Fibroblast of lung (primary cell): ENCODE measurements around the gene POLR2F. TPM values are rescaled to one million over a fixed set of nuclear protein-coding genes. Genes with fewer than 3 reads are reported as not detected.

Experiments
- DNase-seq, 2 donors: peaks; one replicate each; pipeline versions ENCODE4 v3.0.0 to v3.0.0-alpha.2; 2010; ENCODE audit warnings: low read depth in 2 of 2
- H2AFZ ChIP-seq: 2 replicates; pipeline ENCODE4 v1.5.1; 2012; ENCODE audit warnings: low read length, control low read depth, inconsistent platforms
- H3K27ac ChIP-seq: 2 replicates; pipeline ENCODE4 v1.5.1; 2011; ENCODE audit warnings: low read length, control low read depth; ENCODE audit not compliant: insufficient read depth
- H3K27me3 ChIP-seq: 2 replicates; pipeline ENCODE4 v1.5.1; 2011; ENCODE audit warnings: mild to moderate bottlenecking, low read length; ENCODE audit not compliant: control insufficient read depth, insufficient read depth
- H3K36me3 ChIP-seq: 2 replicates; pipeline ENCODE4 v1.5.1; 2011; ENCODE audit warnings: low read length; ENCODE audit not compliant: control insufficient read depth, insufficient read depth
- H3K4me1 ChIP-seq: 2 replicates; pipeline ENCODE4 v1.5.1; 2011; ENCODE audit warnings: low read length; ENCODE audit not compliant: control insufficient read depth, insufficient read depth; ENCODE audit errors: extremely low read depth
- H3K4me2 ChIP-seq: 2 replicates; pipeline ENCODE4 v1.5.1; 2011; ENCODE audit warnings: low read length, control low read depth; ENCODE audit not compliant: insufficient read depth; ENCODE audit errors: extremely low read depth
- H3K4me3 ChIP-seq, 4 experiments: fragments of 200-600 bp in 1 of 4; sonication (generic) in 1 of 4; replicated peaks in 1 of 4; 2 replicates each; pipeline ENCODE4 v1.5.1; 2011 to 2016; ENCODE audit warnings: low read length in 4 of 4, low read depth in 3 of 4, mild to moderate bottlenecking in 3 of 4, control low read depth in 2 of 4, inconsistent platforms in 1 of 4, mixed read lengths in 1 of 4; ENCODE audit not compliant: insufficient read depth in 1 of 4; ENCODE audit errors: control extremely low read depth in 1 of 4
- H3K79me2 ChIP-seq: 2 replicates; pipeline ENCODE4 v1.5.1; 2012; ENCODE audit warnings: mild to moderate bottlenecking, low read length, inconsistent platforms; ENCODE audit not compliant: control insufficient read depth, insufficient read depth
- H3K9ac ChIP-seq: 2 replicates; pipeline ENCODE4 v1.5.1; 2011; ENCODE audit warnings: mild to moderate bottlenecking, low read length, control low read depth; ENCODE audit not compliant: insufficient read depth
- H3K9me3 ChIP-seq: 2 replicates; pipeline ENCODE4 v1.5.1; 2012; ENCODE audit warnings: low read depth, low read length; ENCODE audit not compliant: control insufficient read depth, insufficient read depth
- H4K20me1 ChIP-seq: 2 replicates; pipeline ENCODE4 v1.5.1; 2011; ENCODE audit warnings: low read length; ENCODE audit not compliant: control insufficient read depth, insufficient read depth; ENCODE audit errors: extremely low read depth
- EZH2 ChIP-seq: IDR thresholded peaks from 2 replicates; pipeline ENCODE4 v1.5.1; 2012; ENCODE audit warnings: low read length, control low read depth, mild to moderate bottlenecking; ENCODE audit errors: missing control alignments
- polyA minus RNA-seq: library from RNA; depleted of rRNA, polyadenylated mRNA; stranded (reverse); fragments of >200 nt; gene quantifications from 2 replicates; pipeline ENCODE4 v1.2.3, GENCODE V29; 2011; ENCODE audit warnings: low replicate concordance
- polyA plus RNA-seq, 2 donors: library from polyadenylated mRNA; depleted of rRNA in 1 of 2; stranded (reverse) in 1 of 2; unstranded in 1 of 2; fragments of >200 nt; gene quantifications; 2 replicates each; pipeline ENCODE4 v1.2.1, GENCODE V29; 2011 to 2012; ENCODE audit warnings: missing spikeins in 1 of 2
- total RNA-seq: library from RNA; depleted of rRNA; stranded (reverse); fragments of >200 nt; gene quantifications from 2 replicates; pipeline ENCODE4 v1.2.1, GENCODE V29; 2014
- TF ChIP-seq, protein P1 (sequence below), 2 donors: IDR thresholded peaks in 1 of 2; conservative IDR thresholded peaks in 1 of 2; 1 replicate in 1 of 2; 2 replicates in 1 of 2; pipeline ENCODE4 v1.5.1; 2011 to 2012; ENCODE audit warnings: low read length in 2 of 2, control low read depth in 1 of 2, inconsistent platforms in 1 of 2, low read depth in 1 of 2, mild to moderate bottlenecking in 1 of 2

Gene POLR2F
- total RNA-seq (31.9 and 47.3 TPM in 2 replicates), polyA plus RNA-seq (82.0 and 109 TPM in 2 replicates), polyA minus RNA-seq (32.9 and 33.0 TPM in 2 replicates)
- 131 and 159 TPM in 2 replicates for polyA plus RNA-seq (2012)

DNA sequence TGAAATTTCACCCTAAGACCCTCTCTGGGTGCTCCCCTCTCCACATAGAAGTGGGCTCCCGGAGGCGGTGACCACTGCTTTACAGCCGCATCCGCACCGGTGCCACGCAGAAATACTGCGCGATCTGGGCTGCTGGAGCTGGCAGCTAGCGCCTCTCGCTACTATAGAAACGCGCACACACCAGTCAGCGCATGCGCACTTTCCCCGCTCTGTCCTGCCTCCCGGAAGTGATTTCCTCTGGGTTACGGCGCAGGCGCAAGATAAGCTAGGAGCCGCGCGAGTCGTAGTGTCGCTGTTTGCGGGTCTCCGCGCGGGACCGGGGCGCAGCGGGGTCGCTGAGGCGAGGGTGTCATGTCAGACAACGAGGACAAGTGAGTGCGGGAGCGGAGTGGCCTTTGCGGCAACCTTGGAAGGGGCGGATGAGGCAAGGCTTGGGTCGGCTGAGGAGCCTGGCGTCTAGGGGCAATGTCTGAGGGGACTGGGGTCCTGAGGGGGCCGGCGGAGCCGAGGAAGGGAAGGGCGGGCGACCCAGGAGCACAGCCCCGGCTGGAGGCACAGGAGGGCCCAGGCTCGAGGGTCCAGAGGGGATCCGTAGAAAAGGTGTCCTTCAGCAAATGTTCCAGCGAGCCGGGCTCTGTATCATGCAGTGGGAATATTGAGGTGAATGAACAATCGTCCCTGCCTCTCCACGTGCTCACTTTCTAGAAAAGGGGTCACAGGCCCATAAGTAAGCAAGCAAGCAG lies at the start of gene POLR2F, which contains the start of gene C22orf23:
POLR2F (plus strand) TSS at position 263 of the 743 bp plus-strand sequence; CDS start at position 352, 89 bp downstream.
C22orf23 (minus strand) TSS at position 165 of the 743 bp plus-strand sequence. CDS start 452 bp downstream, outside the sequence.
- Histone ChIP-seq H2AFZ (peak within 1 kb of the TSS; percentile 84), H3K36me3 (peaks cover 5% of the 10 kb centered on the region), H3K4me1 (peaks cover 4% of the 10 kb centered on the region), H3K79me2 (peaks cover 15% of the 10 kb centered on the region), H3K9me3 (no peaks in the 10 kb centered on the region), H3K9ac (peak within 1 kb of the TSS; percentile 83), H3K4me3 (peak within 1 kb of the TSS; percentile 68 to 97 (median 86)), H3K27ac (peak within 1 kb of the TSS; percentile 81), H3K27me3 (no peaks in the 10 kb centered on the region), H3K4me2 (peak within 1 kb of the TSS; percentile 97), H4K20me1 (no peaks in the 10 kb centered on the region)
- DNase-seq = peak; percentile 87 to 93
- TF ChIP-seq EZH2 = no peak
- TF ChIP-seq, protein P1, sequence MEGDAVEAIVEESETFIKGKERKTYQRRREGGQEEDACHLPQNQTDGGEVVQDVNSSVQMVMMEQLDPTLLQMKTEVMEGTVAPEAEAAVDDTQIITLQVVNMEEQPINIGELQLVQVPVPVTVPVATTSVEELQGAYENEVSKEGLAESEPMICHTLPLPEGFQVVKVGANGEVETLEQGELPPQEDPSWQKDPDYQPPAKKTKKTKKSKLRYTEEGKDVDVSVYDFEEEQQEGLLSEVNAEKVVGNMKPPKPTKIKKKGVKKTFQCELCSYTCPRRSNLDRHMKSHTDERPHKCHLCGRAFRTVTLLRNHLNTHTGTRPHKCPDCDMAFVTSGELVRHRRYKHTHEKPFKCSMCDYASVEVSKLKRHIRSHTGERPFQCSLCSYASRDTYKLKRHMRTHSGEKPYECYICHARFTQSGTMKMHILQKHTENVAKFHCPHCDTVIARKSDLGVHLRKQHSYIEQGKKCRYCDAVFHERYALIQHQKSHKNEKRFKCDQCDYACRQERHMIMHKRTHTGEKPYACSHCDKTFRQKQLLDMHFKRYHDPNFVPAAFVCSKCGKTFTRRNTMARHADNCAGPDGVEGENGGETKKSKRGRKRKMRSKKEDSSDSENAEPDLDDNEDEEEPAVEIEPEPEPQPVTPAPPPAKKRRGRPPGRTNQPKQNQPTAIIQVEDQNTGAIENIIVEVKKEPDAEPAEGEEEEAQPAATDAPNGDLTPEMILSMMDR (conservative IDR thresholded peaks at IDR 0.05 in 1 of 2, IDR thresholded peaks at IDR 0.05 in 1 of 2; ENCODE audit: low read depth in 1 of 2, low read length in 2 of 2) = no peak

DNA sequence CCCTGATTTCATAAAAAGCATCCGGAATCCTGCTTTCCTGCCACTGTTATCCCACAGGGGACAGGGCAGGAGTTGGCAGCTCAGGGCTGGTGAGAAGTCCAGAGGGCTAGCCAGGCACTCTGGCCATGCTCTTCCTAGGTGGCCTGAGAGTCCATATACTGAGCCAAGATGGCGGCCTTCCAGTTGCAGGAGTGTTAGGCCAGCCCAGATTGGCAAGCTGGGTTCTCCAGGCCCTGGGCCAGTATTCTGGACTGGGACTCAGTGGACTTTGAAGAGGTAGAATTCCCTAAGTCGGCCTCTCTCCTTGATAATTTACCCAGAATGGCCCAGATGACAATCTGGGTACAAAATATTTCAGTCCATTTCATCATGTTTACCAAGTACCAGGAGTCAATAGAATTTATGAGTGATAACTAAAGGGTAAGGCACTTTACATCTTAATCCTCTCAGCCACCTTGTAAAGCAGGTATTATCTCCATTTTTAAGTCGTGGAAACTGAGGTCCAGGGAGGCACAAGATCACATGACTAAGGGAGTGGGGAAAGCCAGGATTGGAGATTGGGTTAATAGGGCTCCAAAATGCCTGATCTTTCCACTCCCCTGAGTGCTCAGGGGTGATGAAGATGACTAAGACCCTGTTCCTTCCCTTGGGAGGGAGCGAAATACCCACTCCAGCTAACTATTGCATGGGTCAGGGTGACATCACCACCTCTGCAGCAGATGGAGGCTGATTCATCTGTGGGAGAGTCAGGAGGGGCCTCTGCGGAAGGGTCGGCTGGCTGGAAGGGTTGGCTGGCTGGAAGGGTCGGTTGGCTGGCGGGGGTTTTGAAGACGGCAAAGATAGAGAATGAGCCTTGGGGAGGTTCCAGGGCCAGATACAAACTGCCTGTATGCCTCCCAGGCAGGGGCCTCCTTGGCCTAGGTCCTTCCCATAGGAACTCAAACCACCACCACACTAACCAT lies 48.6 kb upstream of the POLR2F start:
- no peaks in the 10 kb centered on the region for H4K20me1 ChIP-seq
- peak overlapping the region in 2 of 4 experiments; percentile 32 to 56 for H3K4me3 ChIP-seq
- peaks cover 24% of the 10 kb centered on the region for H3K4me1 ChIP-seq
- peak; percentile 99 for DNase-seq
- H3K9ac ChIP-seq = peak overlapping the region; percentile 83
- no peak overlapping the region for H2AFZ ChIP-seq
- peak overlapping the region; percentile 93 for H3K27ac ChIP-seq
- peaks cover 26% of the 10 kb centered on the region for H3K79me2 ChIP-seq
- H3K36me3 ChIP-seq = peaks cover 4% of the 10 kb centered on the region
- no peaks in the 10 kb centered on the region for H3K27me3 ChIP-seq
- TF ChIP-seq, protein P1 (conservative IDR thresholded peaks at IDR 0.05 in 1 of 2, IDR thresholded peaks at IDR 0.05 in 1 of 2; ENCODE audit: low read depth in 1 of 2, low read length in 2 of 2) = no peak
- TF ChIP-seq EZH2 = no peak
- peak overlapping the region; percentile 48 for H3K4me2 ChIP-seq
- H3K9me3 ChIP-seq = no peaks in the 10 kb centered on the region
